Measurements from ENCODE around the gene ZNF284.

The ZNF284 gene
- total RNA-seq, result 0 to 2.8 (median 1.2) reads per million in 17 experiments

- DNase-seq, result peak; percentile 83 to 94 (median 92)
Measured at GRCh38 chr19:44071824-44072542, at the start of gene ZNF284. TSS of gene ZNF284 (plus strand) at chr19:44072159. CDS start at chr19:44076390, 4,231 bp downstream.

DNA sequence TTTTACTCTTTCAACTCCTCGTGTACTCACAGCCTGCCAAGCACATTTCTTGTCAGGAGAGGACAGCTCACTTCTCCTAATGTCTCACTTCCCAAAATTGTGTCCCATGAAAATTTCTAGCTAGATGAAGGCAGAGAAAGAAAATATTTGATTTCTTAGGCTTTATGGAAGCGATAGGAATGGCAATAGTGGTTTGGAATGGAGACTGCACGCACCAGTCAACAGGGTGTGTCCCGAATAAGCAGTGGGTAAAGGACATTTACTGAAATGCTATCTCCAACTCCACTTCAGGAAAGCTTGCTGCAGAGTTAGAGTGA is 47.1 kb upstream of the ZNF284 start:
- no peak for DNase-seq

GRCh38 chr19:44025217-44025936 is 46.6 kb upstream of the ZNF284 start, which contains the start of gene ZNF222:
TSS of gene ZNF222 (plus strand) at chr19:44025379. CDS start at chr19:44025437, 58 bp downstream.
- DNase-seq, result peak; percentile 88 to 93 (median 92)

- no peak for DNase-seq
Measured at GRCh38 chr19:44026622-44027021, 45.3 kb upstream of the ZNF284 start.

DNA sequence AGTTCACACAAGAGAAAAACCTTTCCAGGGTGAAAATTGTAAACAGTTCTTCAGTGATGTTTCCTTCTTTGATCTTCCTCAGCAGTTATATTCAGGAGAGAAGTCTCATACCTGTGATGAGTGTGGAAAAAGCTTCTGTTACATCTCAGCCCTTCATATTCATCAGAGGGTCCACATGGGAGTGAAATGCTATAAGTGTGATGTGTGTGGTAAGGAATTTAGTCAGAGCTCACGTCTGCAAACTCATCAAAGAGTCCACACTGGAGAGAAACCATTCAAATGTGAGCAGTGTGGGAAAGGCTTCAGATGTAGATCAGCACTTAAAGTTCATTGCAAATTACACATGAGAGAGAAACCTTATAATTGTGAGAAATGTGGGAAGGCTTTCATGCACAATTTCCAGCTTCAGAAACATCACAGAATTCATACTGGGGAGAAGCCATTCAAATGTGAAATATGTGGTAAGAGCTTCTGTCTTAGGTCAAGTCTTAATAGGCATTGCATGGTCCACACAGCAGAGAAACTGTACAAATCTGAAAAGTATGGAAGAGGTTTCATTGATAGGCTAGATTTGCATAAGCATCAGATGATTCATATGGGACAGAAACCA is 39.9 kb upstream of the ZNF284 start:
- no peak for DNase-seq

- no peak for DNase-seq
Measured at GRCh38 chr19:44042147-44042546, 29.8 kb upstream of the ZNF284 start.

GRCh38 chr19:44050740-44051649 is 21.0 kb upstream of the ZNF284 start:
- DNase-seq, result peak in 2 of 4 experiments; percentile 7 to 15

DNA sequence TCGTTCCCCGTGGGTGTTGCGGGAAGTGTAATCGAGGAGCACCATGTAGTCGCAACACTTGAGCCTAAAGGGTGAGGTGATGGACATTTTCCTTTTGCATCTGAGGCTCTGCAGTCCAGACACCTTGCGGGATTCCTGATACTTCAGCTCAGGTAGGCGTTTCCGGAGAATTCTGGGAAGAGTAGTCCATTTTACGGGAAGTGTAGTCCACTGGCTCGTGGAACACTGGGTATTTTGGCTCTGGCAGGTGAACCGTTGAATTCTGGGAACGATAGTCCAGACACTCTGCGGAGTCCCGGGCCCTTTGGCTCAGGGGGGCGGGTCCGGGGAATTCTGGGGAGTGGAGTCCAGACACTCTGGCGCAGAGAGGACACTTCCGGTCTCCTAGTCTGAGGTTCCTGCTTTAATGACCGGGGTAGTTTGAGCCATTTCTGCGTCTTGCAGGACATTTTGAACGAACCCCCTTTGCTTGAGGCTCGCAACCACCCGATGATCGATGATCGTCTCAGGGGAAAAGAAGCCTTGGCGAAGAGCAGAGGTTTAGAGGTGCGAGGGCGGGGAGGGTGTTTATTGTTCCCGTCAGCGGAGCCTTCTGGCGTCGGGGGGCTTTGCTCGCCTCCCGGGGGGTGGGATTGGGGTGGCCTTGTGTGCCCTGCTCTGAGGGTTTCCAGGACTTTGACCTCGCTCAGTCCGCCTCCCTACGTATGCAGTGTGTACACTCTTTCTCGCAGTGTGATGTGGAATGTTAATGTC is 20.1 kb upstream of the ZNF284 start, which contains the start of gene ZNF223:
Gene ZNF223, plus strand, starts transcription at position 387 of the 753 bp plus-strand sequence. CDS start 3,141 bp downstream, outside the sequence.
- peak; percentile 92 to 96 (median 94) for DNase-seq

- no peak for DNase-seq
Measured at GRCh38 chr19:44055870-44056269, 16.1 kb upstream of the ZNF284 start.

GRCh38 chr19:44059229-44059628 is 12.7 kb upstream of the ZNF284 start:
- DNase-seq, result no peak

DNA sequence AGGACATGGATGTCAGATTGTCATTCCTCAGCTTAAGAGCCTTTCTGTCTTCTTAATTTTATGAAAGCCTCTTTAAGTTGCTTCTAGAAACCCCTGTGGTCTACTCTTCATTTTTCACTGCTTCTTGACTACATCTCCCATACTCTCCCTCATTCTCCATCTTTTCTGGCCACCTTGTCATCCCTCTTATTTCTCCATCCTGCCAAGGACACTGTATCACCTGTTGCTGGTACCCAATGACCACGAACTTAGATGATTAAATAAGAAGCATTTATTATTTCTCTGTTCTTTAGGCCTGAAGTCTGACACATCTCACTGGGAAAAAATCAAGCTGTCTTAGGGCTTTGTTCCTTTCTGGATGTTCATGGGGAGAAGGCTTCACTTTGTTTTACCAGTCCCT is 10.9 kb upstream of the ZNF284 start:
- DNase-seq, result no peak

- no peak for DNase-seq
Measured at GRCh38 chr19:44066305-44066704, 5.7 kb upstream of the ZNF284 start.

- DNase-seq, result no peak
Measured at GRCh38 chr19:44069415-44069814, 2.5 kb upstream of the ZNF284 start.

GRCh38 chr19:44072543-44073401 is 813 bp downstream of the ZNF284 start:
- DNase-seq, result peak in 2 of 4 experiments; percentile 2 to 18

- DNase-seq, result no peak
Measured at GRCh38 chr19:44076325-44076724, 4.4 kb downstream of the ZNF284 start.

GRCh38 chr19:44092108-44092507 is 20.1 kb downstream of the ZNF284 start:
- DNase-seq, result no peak

DNA sequence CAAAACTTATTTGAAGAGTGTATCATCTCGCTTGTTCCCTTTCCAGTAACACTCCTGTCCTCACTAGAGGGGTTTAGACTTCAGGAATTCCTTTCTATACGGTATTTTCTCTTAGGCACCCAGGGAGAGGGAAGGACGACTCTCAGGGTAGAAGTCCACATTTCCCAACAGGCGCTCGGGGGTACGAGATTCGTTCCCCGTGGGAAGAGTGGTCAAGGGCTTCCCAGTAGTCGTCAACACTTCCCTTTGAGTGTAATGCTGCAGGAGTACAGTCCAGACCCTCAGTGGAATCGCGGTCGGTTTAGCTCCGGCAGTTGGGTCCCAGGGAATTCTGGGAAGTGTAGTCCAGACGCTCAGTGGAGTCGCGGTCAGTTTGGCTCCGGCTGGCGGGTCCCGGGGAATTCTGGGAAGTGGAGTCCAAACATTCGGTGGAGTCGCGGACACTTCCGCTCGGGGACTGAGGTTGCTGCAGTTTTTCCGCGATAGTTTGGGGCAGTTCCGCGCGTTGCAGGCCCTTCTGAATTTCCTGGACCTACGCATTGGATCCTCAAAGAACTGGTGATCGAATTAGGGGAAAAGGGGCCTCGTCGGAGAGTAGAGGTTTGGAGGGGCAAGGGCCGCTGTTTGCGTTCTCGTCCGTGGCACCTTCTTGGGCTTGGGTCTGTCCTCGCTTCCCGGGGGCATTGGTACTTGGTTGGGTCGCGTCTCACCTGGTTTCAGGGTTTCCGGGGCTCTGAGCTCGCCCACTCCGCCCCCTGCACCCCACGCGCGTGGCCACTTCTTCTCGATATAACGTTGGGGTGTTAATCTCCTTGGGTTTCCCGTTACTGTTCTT is 22.2 kb downstream of the ZNF284 start, which contains the start of gene ZNF224:
Gene ZNF224, plus strand, starts transcription at position 431 of the 835 bp plus-strand sequence. CDS start 3,513 bp downstream, outside the sequence.
- DNase-seq, result peak; percentile 93 to 96 (median 95)

DNA sequence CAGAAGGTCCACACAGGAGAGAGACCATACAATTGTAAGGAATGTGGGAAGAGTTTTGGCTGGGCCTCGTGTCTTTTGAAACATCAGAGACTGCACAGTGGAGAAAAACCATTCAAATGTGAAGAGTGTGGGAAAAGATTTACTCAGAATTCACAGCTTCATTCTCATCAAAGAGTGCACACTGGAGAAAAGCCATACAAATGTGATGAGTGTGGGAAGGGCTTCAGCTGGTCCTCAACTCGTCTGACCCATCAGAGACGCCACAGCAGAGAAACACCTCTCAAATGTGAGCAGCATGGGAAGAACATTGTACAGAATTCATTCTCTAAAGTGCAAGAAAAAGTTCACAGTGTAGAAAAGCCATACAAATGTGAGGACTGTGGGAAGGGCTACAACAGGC is 35.8 kb downstream of the ZNF284 start:
- no peak for DNase-seq

GRCh38 chr19:44109458-44109857 is 37.5 kb downstream of the ZNF284 start:
- no peak for DNase-seq
